UCSD-AML1 (cell line): ENCODE measurements around the gene PTPRM.
A peak's percentile ranks its signal among the peaks of the same experiment; 100 is the strongest.
"Not testable (repeated sequence)": the region's sequence is repeated elsewhere in the genome, so short reads cannot be mapped to it uniquely, and the experiment has no call there.

Source experiments
- DNase-seq: peaks from one replicate; lab custom pipeline; 2025; ENCODE audit not compliant: unreplicated experiment; lab: John Stamatoyannopoulos, UW

Gene PTPRM

DNA sequence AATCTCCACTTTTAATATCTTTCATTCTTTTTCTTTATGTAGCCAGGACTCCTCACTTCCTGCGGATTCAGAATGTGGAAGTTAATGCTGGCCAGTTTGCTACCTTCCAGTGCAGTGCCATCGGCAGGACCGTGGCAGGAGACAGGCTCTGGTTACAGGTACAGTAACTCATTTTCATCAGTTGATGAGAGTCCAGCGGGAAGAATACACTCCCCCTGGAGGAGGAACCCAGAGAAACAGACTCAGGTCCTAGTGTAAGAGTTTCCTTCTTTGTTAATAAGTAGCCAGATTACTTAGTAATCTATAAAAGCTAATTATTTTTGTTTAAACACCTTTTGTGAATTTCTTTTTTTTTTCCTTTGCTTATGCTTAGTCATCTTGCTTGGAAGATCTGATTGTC is 359.4 kb downstream of the PTPRM start:
- DNase-seq, result no peak

DNA sequence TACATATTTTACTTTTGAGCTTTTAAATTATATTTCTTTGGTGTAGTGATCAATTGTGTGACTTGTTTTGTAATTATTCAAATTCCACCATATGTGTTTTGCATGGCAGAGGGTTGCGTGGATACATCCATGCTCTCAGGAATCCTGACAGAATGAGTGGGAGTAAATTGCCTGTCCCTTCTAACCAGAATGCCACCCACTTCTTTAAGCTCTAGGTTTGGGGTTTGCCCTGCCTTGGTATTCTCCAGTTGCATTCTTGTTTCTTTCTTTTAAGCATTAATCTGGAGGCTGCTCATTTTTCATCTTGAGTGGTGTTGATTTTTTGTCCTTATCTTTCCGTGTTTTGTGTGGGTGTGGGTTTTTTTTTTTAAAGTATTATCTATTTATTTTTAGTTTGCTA is 360.0 kb downstream of the PTPRM start:
- no peak for DNase-seq

GRCh38 chr18:7931763-7932162 is 364.6 kb downstream of the PTPRM start:
- no peak for DNase-seq

DNA sequence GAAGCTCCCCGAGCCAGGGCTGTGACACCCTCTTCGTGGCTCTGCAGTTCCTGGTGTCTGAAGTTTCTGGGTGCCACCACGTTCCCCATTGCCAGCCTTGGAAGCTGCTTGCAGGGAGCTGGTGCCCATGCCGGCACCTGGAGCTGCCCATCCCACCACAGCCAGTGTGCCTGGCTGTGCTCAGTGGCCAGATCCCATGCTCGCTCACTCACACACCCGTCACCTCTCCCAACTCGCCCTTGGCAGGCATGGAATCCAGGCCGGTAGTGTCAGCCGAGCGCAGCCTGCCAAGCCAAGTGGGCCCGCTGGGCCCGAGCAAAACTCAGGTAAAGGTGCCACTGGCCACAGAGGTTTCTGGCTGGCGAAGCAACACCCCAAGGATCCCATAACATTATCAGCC is 370.2 kb downstream of the PTPRM start:
- DNase-seq, result no peak

- DNase-seq, result no peak
Measured at GRCh38 chr18:7939521-7939920, 372.4 kb downstream of the PTPRM start.

- no peak for DNase-seq
Measured at GRCh38 chr18:7940379-7940778, 373.3 kb downstream of the PTPRM start.

GRCh38 chr18:7940971-7941370 is 373.9 kb downstream of the PTPRM start:
- no peak for DNase-seq

DNA sequence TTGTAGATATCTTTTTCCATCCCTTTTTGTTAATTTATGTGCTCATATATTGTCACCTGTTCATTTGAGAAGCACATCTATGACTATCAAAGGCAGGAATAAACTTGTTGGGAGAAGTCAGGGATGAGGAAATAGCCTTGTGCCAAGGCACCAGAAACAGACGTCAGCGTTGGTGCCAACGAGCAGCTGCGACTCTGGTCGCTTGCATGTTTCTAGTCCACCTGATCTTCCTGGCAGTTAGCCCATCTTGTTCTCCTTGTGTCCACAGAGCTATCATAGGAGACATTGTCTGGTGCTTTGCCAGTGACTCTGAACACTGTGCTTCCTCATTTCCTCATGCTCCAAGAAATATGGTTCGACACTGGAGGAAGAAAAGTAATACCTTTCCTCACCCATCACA is 374.4 kb downstream of the PTPRM start:
- DNase-seq, result no peak

- no peak for DNase-seq
Measured at GRCh38 chr18:7945882-7946281, 378.8 kb downstream of the PTPRM start.

GRCh38 chr18:7946734-7947377 is 379.7 kb downstream of the PTPRM start:
- DNase-seq, result peak; percentile 50

DNA sequence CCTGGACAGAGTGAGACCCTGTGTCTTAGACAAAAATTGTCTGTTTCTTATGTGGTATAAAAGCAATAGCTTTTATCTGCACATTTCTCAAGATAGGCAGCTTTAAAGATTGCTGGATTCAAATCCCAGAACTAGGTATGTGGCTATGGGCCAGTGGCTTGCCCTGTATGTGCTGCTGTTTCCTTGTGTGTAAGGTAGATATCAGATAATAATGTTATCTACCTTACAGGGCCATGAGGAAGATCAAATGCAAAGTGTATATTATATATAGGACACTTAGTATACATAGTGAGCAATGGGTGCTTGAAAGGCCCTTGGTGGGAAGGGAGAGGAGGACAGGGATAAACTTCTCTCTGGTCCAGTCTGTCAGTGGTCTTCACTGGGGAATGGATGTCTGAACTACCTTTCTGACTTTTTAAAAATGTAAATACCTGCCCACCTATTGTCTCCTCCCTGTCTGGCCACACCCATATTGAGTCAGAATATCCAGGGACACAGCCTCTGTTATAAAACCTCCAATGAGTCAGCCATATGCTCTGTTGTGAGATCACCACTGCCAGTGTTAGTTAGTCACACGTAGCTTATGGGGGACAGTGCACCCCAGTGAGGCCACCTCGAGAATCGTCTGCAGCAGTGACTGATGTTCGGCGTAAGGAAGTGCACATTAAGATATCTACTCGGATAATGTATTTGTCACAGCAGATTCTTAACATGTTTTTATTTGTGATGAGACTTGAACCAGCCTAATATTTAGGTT is 383.4 kb downstream of the PTPRM start:
- no peak for DNase-seq

- no peak for DNase-seq
Measured at GRCh38 chr18:7953095-7953958, 386.2 kb downstream of the PTPRM start.

GRCh38 chr18:7954238-7954637 is 387.1 kb downstream of the PTPRM start:
- DNase-seq, result no peak

DNA sequence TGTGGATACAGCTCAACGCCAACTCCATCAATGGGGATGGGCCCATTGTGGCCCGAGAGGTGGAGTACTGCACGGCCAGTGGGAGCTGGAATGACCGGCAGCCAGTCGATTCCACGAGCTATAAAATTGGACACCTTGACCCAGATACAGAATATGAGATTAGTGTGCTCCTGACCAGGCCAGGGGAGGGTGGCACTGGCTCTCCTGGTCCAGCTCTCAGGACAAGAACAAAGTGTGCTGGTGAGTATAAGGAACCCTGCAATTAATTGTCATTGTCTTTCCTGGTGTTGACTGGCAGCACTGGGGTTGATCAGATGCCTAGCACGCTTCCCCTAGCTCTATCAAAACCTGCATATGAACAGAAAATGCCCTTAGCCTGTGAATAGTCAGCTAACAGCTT is 388.1 kb downstream of the PTPRM start:
- no peak for DNase-seq

DNA sequence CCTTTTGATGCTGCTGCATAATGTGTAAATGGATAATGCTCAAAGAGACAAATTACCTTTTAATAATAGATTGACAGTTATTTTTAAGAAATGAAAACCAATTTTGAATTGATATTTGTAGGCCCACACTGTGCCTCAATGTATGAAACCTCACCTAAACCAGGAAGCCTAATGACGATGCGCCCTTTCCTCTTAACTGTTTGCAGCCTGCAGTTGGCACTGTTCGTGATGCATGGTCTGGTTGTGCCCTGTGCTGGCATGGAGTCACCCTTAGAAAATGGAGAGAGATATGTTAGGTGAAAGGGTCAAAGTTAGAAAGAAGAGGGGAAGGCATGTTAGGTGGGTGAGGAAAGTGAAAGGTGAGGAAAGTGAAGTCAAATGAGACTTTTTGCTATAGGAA is 390.2 kb downstream of the PTPRM start:
- DNase-seq, result no peak

- no peak for DNase-seq
Measured at GRCh38 chr18:7958081-7958896, 391.2 kb downstream of the PTPRM start.

- no peak for DNase-seq
Measured at GRCh38 chr18:7958897-7959146, 391.7 kb downstream of the PTPRM start.

DNA sequence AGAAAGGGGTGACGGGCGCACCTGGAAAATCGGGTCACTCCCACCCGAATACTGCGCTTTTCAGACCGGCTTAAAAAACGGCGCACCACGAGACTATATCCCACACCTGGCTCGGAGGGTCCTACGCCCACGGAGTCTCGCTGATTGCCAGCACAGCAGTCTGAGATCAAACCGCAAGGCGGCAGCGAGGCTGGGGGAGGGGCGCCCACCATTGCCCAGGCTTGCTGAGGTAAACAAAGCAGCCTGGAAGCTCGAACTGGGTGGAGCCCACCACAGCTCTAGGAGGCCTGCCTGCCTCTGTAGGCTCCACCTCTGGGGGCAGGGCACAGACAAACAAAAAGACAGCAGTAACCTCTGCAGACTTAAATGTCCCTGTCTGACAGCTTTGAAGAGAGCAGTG is 399.6 kb downstream of the PTPRM start:
- not testable (repeated sequence) for DNase-seq

DNA sequence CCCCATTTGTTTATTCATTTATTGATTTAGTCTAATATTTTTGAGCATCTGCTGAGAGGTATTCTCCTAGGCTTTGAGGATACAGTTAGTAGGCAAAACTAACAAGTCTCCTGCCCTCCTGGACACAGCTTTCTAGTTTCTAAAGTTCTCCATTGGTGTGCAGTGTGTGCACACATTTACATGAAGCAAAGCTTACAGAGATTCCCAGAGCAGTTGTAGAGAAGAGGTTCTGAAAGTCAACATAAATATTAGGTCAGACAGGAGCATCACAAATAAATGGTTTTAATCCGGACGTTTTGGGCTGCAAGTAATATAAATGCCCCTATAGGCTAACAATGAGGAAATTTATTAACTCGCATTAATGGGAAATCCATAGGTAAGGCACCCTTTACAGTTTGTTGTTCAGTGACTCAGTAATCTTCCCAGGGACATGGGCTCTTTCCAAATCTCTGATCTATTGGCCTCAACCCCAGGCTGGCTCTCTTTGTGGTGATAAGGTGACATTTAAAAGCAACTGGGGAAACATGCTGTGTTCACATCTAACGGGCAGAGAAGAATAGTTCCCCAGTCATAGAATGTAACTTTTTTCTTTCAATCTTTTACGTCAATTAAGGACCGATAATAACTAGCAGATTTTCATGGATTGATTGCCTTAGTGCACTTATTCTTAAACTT is 407.2 kb downstream of the PTPRM start:
- DNase-seq, result no peak

GRCh38 chr18:7977897-7978296 is 410.8 kb downstream of the PTPRM start:
- no peak for DNase-seq

GRCh38 chr18:7978834-7979233 is 411.7 kb downstream of the PTPRM start:
- DNase-seq, result no peak
